CD4-positive, alpha-beta T cell treated with Interferon alpha-2 for 1 hour (primary cell): ENCODE measurements around the gene CDC73.
"Not testable (repeated sequence)": the region's sequence is repeated elsewhere in the genome, so short reads cannot be mapped to it uniquely, and the experiment has no call there.

ENCODE experiments used
- DNase-seq, 2 donors: peaks; one replicate each; pipeline ENCODE4 v3.0.0-alpha.2; 2020 to 2022

The CDC73 gene

DNA sequence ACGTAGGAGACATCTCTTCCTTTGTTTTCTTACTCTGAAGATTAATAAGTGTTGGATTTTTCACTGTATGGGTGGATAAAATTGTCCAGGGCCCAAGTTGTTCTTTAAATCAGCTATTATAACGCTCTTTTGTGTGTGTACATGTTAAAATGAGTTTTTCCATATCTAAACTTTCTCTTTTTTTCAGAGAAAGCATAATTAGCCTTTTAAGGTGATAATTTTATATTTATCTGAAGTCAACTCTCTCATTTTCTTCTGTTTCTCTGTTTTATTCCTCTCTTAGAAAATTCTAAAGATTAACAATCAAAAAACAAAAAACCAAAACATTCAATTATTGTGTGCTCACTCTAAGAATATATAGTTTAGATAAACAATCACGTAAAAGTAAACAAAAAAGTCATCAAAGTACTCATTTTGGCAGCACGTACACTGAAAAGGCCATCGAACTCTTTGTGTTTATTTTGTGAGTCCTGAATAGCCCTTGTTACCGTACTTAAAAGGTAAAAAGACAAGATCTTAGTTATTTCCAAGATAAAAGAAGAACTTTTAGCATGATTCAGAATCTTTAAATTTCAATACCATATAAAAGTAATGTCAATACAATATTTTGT lies 7.2 kb upstream of the CDC73 start:
- DNase-seq = no peak

DNA sequence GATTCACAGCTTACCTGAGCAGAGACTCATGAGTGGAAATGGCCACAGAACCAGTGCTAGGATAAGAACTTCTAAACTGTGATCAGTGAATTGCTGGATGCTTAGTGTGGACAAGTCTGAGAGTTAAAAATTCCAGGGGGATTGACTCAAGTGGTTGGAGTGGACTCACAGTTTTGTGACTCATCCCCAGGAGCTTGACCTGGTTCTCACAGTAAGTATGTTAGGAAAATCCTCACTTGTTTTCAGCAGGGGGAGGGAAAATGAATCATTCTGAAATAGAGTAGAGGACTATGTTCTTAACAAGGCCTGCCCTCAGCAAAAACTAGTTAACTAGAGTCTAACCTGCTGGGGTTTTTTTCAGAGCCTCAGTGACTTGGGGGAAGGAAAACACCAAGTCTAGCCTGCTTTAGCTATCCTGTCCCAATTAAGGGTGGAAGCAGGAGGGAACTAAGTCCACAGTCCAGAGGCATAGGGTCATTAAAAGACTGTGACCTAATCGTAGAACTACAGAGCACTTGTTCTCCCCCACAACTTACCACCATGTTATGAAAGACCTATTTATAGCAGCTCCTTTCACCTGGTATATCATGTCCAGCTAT lies 6.1 kb upstream of the CDC73 start:
- DNase-seq = no peak

DNA sequence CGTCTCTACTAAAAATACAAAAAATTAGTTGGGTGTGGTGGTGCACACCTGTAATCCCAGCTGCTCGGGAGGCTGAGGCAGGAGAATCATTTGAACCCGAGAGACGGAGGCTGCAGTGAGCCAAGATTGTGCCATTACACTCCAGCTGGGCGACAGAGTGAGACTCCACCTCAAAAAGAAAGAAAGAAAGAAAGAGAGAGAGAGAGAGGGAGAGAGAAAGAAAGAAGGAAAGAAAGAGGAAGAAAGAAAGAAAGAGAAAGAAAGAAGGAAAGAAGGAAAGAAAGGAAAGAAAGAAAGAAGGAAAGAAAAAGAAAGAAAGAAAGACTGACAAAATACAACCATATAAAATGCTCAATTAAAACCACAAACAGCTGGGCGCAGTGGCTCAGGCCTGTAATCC lies 4.7 kb upstream of the CDC73 start:
- not testable (repeated sequence) for DNase-seq

DNA sequence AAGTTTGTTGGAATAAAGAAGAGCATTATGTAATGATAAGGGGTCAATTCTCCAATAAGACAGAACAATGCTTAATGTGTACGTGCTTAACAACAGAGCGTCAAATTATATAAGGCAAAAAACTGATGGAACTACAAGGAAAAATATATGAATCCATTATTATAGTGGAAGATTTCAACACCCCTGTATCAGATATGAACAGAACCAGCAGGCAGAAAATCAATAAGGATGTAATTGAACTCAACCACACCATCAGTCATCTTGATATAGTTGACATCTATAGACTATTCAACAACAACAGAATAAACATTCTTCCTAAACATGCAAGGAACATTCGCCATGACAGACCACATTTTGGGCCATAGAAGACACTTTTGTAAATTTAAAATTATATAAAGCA lies 3.6 kb upstream of the CDC73 start:
- DNase-seq = no peak

DNA sequence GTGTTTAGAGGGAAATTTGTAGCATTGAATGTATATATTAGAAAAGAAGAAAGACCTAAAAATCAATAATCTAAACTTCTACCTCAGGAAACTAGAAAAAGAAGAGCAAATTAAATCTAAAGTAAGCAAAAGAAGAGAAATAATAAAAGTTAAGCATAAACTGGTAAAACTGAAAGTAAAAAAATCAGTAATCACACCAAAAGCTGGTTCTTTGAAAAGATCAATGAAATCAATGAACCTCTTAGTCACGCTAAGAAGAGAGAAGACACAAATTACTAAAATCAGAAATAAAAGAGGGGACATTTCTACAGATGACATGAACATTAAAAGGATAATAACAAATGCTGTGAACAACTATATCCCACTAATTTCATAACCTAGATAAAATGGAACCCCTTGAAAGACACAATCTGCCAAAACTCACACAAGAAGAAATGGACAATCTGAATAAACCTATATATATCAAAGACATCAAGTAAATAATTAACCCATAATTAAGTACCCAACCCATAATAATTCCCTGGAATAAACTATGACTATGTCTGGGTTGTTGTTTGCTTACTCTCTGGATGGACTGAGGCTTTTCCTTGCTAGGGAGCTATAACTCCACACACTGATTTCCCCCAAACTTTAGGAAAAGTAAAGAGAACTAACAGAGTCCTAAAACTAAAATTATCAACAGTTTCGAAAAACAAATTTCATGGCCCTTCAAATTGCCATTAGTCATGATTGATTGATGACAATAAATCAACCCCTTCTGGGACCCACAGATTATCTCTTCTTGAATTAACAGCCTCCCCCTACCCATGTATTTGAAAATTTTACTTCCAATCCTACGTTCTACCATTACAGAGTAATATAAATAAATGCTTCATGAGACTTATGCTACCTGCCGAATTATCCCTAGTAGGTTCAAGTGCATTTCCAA lies 2.8 kb upstream of the CDC73 start:
- DNase-seq = no peak

DNA sequence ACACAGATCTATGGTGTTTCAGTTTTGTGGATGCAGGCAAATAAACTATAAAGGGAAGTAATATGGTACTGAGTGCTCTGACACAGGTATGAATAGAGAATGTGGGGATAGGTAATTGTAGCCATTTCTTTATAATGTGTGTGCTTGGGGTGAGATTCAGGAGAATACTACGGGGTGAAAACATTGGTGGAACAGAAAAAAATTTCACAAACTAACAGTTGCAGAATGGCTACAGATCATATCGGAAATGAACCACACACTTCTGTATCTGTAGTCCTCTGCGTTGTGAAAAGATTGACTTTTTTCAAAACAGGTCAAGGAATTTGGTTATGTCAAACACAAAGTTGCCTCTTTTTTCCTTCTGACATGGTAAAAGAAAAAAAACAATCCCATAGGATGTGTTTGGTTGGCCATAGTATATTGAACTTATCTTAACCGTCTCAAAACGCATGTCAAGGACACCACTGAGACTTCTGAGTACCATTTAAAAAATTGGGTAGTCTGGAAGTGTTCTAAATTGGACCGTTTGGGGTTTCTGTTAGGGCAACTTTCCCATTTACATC lies 1.1 kb upstream of the CDC73 start:
- no peak for DNase-seq

DNA sequence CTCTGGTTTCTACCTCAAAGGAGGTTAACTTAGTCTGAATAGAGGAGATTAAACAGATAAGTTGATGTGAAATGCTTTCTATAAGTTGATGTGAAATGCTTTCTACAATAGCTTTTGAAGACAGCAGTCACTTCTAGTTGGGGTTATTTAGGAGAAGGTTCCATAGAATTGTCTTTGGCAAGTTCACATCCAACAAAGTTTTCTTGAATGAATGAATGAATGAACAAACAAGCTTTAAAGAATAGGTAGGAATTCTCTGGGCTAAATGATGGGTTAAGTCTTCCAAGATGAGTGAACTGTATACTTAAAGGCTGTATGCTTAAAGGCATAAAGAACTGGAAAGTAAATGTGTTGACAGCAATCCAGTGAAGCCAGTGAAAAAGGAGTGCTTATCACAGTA lies 1.9 kb downstream of the CDC73 start:
- no peak for DNase-seq

DNA sequence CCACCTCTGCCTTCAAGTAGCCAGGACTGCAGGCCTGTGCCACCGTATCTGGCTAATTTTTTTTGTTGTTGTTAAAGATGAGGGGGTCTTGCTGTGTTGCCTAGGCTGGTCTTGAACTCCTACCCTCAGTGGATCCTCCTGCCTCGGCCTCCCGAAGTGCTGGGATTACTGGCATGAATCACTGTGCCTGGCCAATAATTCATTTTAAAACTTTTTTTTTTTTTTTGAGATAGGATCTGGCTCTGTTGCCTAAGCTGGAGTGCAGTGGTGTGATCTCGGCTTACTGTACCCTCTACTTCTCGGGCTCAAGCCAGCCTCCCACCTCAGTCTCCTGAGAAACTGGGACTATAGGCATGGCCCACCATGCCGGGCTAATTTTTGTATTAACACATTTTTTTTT lies 3.5 kb downstream of the CDC73 start:
- no peak for DNase-seq

DNA sequence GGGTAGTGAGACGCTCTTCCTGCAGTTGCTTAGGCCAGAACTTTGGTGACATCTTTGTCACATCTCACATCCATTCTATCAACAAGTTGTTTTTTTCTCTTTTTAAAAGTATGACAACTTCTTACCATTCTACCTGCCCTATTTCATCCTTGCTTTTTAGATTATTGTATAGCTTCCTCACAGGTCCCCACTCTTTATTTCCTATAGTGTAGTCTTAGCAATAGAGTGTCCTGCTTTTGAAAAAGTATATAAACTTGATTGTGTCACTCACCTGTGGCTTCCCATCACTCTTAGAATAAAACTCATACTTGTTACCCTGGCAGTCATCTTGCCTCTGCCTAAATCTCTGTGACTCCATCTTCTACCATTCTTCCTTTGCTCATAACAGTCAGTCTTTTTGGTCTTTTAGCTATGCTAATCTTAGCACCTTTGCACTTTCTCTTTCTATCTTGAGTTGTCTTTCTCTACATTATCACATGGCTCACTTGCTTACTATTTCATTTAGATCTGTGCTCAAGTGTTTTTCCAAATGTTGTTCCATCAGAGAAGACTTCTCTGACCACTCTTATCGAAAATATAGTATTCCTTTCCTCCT lies 9.5 kb downstream of the CDC73 start:
- no peak for DNase-seq

DNA sequence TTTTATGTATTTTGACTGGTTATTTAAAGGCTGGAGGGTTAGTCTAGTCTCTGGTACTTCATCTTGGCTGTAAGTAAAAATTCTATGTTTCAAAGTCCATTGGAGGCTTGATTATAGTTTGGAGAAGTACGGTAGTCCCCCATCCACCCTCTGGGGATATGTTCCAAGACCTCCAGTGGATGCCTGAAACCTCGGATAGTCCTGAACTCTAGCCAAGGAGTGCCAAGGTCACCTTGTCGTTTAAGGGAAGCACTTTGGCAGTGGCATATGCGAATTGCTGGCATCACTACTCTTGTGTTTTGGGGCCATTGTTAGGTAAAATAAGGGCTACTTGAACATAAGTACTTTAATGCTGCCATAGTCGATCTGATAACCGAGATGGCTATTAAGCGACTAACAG lies 18.4 kb downstream of the CDC73 start:
- no peak for DNase-seq

DNA sequence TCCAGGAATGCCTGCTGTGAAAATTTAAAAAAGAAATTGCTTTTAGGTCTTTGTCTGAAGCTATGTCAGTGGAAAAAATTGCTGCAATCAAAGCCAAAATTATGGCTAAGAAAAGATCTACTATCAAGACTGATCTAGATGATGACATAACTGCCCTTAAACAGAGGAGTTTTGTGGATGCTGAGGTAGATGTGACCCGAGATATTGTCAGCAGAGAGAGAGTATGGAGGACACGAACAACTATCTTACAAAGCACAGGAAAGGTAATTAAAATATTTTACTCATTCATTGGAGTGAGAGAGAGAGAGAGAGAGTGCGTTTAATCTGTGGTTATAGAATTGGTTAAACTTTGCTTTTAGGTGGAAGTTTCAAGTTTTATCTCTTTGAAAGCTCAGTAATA lies 20.0 kb downstream of the CDC73 start:
- DNase-seq = peak in 1 of 2 donors; percentile 25

DNA sequence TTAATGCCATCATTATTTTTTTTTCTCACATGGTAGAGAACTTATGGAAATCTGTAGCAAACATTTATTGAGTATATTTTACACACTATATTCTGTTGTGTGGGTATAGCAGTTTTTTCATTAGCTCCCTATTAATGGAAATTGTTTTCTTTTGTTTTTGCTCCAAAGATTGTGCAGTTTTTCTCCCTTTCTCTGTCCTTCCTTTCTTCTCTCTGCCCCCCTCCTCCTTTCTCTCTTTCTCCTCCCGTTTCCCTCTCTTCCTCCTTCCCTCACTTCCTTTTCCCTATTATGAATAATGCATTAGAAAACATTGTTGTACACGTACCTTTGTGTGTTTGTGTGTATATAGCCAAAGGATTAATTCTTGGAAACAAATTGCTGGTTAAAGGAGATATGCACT lies 20.6 kb downstream of the CDC73 start:
- no peak for DNase-seq

DNA sequence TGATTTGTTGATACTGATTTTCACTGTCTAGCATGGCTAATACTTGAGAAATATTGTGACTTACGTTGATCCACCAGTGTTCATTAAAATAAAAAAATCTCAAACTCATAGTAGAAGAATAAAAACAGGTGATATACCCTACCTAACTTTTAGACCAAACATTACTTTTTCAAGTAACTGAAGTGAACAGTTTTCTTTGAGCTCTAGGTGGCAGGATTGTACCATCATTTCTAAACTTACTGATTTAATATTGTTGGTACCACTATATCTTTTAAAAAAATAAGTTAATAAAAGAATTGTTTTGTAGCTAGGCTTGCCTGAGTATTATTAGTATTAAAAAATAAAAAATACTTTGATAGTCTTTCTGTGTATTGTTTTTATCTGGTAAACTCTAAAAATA lies 21.5 kb downstream of the CDC73 start:
- peak in 1 of 2 donors; percentile 31 for DNase-seq

DNA sequence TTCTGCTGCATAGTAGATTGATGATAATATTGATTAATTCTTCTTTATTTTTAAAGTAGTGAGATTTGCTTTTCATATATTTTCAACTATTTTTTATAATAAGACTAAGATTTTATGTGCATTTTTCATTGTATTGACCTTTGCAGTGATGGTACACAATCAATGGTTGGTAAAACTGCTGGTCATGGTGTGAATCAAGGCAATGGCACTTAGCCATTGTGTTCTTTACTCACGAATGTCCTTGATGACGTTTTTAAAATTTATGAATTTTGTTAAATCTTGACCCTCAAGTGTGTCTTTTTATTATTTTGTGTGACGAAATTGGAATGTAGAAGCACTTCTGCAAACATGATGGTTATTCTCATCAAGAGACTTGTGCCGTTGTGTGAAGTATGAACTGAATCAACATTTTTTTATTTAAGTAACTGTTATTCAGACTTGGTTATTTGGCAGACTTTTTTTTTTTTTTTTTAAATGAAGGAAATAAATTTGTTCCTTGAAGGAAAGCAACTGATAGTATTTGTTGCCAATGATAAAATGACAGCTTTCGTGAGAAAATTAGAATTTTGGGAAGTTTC lies 22.6 kb downstream of the CDC73 start:
- no peak for DNase-seq

DNA sequence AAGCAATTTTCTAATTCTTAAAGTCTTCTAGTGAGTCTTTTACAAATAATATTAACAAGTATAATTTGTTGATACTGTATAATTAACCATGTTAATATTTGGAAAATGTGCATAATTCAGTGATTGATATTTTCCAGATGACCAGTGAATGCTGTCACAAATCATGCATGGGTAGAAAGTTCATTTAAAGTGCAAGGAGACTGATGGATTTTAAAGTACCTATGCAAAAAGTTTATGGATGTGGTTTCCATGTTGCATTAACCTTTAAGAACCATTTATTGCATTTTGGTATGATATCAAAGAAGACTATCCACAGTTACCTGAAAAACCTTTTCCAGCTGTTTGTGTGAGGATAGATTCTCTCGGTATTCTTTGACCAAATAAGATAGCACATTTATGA lies 23.2 kb downstream of the CDC73 start:
- no peak for DNase-seq

DNA sequence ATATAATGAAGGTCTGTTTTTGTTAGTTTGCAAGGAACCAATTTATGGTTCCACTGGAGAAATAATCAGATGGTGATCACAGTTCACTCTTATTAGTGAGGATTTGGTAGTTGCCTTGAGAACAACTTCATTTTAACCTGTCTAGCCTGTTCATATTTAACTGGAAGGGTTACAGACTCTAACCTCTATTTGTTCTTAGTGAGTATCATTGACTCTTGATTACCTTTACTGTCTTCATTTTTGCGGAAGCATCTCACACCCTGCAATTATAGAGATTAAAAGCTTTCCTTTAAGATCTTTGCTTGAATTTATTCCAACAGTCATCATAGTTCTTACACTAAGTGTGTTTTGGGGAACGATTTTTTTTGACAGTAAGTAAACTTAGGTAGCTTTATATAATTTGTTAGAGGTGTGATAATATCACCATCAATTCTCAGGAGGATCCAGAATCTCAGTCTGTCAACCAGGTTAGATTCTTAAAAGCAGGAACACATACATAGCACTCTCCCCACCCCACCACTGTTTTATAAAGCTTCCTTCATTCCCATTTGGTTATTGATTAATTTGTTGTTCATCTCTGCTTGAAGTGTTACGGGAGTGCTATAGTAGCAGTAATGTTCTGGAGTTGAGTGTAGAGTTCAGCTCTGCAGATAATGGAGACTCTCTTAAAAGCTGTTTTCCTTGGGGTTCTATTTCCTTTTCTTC lies 34.4 kb downstream of the CDC73 start:
- no peak for DNase-seq

DNA sequence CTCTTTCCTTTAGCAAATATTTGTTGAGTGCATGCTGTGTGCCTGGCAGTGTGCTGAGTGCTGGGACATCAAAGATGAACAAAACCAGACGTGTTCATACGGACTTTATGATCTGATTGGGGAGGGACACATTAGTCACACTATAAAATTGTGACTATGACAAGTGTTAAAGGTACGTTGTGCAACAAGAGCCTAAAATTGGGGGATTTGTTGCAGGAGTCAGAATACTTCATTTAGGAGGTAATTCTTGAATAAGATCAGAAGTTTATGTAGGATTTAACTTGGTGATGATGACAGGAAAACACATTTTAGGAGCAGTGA lies 35.0 kb downstream of the CDC73 start:
- DNase-seq = no peak

DNA sequence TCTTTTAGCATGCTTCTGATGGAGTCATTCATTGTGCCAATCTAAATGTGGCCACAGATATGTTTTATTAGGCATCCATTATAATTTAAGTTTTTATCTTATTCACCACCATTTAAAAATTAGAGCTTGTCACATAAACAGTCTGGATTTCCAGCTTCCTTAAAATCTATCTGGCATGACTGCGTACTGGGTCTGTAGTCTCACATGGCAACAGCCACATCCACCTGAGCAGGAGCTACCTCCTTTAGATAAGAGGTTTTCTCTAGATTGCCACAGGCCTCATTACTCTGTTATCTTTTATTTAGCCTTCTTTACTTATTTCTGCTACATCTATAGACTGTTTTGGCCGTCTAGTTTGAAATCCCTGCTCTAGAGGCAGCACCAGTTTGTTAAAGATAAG lies 35.5 kb downstream of the CDC73 start:
- DNase-seq = no peak

DNA sequence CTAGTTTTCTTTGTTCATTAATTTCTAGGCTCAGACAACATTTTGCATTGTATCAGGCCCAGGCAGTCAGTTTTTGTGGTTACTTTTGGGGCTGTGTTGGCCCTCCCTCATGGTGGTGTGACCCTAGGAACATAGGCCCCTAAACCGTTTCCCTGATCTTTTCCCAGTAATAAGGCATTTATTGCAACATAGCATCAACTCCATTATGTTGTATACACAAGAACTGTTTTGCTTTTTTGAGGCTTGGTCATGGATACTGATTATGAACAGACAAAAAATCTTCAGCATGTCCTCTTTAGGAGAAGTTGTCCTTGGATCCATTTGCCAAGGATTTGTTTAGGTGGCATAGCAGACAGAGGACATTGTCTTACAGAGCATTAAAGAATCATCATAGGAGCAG lies 54.3 kb downstream of the CDC73 start:
- DNase-seq = no peak

DNA sequence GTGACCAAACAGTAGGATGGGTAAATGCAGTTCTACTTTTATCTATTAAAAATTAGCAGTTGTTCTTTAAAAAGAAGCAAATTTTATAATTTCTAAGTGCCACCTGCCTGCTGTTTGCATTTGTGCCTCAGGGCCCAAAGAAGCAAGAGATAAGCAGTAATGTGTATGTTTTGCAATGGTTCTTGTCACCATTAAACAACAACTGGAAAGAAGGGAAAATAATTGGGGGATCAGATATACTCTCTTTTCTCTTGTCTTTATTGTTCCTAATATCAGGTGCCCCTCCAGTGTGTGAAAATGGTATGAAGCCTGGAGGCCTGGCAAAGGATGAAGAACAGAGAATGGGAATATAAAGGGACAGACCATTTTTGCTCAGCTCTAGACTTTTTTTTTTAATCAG lies 55.0 kb downstream of the CDC73 start:
- DNase-seq = no peak

DNA sequence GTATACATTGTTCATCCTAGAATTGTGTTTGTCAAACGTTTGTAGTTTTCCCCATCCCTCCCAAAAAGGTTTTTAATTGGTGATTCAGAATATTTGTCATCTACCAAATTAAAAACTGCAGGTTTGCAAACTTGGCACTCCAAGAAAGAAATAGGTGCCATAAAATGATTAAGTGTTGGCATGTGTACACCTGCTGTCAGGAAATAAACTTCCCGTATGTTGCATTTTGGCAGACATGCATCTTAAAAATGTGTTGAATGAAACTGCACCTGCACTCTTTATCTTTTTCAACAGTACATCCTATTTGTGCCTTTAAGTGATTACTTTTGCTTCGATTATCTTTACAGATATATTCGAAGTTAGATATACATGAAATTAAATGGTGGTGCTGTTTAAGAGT lies 57.3 kb downstream of the CDC73 start:
- no peak for DNase-seq

DNA sequence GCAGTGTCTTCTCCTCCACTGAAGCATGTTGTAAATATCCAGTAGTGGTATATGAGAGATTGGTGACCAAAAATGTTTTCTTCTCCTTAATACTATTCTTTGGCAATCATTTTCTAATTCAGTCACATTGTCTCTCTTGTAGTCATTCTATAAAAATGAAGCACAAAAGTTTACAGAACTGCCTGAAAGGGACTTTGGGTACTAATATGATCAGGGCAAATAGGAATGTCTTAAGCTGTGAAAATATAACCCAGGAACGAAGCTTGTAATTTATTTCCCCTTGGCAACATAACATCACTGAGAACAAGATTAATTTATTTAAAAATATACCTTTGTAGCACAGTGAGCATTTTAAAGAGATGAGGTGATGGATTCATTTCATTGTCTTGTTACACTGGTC lies 59.7 kb downstream of the CDC73 start:
- no peak for DNase-seq

DNA sequence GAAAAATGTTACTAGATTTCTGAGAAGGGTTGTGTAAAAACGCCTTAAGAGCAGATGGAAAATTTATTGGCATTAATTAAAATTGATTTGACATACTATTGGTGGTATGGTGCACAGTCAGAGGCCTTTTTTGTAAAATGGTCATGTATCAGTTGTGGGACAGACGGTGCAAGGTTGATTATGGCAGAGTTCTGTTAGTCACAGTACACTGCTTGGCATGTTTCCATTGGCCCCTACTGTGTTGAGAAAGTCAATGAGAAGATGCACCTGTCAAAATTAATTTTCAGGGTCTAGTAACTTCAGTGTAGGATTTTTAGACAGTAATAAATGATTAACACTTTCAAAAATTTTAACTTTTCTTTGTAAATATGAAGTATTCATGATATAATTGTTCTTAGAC lies 60.2 kb downstream of the CDC73 start:
- DNase-seq = no peak
